Head of caudate nucleus (tissue), 42 donors: ENCODE measurements around the gene ITPR3.
A peak's percentile ranks its signal among the peaks of the same experiment; 100 is the strongest.

ENCODE experiments used
- DNase-seq, 42 donors: peaks; one replicate each; pipeline versions ENCODE4 v3.0.0 to v3.0.0-alpha.2; 2020 to 2021; ENCODE audit warnings: mixed read lengths in 7 of 42
- intact Hi-C: fragments of 100-400 bp; cut with DNase I; formaldehyde crosslinking; loops from one replicate; pipeline ENCODE4 v1.15.0; 2022

Gene ITPR3

DNA sequence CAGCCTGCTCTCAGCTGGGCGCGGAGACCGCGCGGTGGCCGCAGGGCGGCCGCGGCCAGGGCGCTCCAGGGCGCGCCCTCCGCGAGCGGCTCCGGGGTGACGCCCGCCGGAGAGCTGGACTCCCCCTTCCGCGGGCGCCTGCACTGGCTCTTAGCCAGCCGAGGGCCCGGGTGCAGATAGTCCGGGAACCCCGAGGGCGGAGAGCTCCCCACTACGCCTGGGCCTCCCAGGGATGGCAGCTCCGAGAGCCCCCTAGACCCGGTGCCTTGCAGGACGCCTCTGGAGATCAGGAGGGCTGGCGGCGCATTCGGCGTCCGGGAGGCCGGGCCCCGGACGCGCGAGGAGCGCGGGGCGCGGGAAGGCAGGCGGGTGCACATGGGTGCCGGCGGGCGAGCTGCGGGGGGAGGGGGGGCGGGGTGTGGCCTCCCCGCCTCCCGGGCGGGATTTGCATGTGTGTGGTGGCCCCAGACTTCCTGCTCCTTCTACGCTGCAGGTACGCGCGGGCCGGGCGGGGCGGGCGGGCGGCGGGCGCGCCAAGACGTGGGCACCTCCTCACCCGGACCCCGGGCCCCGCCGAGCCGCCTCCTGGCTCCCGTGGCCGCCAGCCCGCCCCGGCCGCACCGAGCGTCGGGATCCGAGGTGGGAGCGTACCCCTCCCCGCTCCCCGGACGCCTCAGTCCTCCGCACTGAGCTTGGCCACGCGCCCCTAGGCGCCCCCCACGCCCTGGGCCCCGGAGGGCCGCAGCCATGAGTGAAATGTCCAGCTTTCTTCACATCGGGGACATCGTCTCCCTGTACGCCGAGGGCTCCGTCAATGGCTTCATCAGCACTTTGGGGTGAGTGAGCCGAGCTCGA is at the start of gene ITPR3:
Gene ITPR3, plus strand, starts transcription at position 467 of the 855 bp plus-strand sequence. Its CDS starts 281 bp downstream, at position 748.
- peak in 2 of 42 donors; percentile 15 to 37 for DNase-seq
- intact Hi-C loops = no loop called here

DNA sequence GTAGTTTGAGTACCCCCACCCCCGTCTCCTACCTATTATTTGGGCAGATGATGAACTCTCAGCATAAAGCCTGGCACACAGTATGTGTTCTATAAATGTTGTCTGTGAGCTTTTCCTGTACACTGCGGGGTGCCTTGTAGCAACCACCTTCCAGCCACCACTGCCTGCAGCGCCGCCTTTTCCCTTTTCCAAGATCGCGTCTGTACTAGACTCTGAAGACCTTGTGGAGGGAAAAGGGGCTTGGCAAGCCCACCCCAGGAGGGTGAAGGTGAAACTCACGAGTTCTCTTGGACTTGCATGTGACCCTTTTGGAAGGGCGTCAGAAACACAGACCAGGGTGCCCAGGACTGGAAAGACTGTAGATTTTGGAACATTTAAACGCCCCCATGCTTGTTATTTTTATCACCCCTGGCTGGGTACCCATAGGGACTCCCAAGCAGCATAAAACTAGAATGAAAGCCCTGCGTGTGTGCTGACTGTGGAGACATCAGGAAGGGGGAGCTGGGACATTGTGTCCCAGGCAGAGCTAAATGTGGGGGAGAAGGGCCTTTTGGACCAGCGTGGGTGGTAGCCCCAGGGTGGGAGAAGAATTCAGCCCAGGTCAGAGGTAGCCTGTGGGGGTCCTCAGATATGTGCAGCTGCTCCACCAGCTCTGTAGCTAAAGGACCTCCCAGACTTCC is 49.3 kb upstream of the ITPR3 start:
- peak in 18 of 42 donors; percentile 8 to 61 (median 44) for DNase-seq
- intact Hi-C loops = loop anchor here (10.0 kb wide), 1 partner anchor 117 kb away; the partner anchor contains the start of gene ZBTB9

DNA sequence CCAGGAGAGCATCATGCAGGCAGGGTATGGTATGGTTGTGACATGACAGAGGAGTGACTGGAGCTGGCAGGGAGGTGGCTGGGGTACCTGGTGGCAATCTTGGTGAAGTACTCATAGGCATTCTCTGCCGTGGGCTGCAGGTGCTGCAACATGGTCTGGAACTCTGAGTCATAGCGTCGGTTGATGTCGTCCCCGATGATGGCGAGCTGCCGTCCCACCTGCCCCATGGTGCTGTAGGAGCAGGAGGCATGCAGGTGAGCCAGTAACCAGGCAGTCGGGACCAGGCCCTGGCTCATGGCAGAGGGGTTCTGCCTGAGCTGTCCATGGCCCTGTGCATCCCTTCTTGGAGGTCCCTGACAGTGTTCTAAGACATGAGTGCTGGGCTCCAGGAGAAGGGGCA is 45.9 kb upstream of the ITPR3 start:
- no peak for DNase-seq
- intact Hi-C loops = loop anchor here (5.0 to 10.0 kb wide), 2 partner anchors 120 to 183 kb away; partner anchors contain the start of genes KIFC1 and ZBTB9

DNA sequence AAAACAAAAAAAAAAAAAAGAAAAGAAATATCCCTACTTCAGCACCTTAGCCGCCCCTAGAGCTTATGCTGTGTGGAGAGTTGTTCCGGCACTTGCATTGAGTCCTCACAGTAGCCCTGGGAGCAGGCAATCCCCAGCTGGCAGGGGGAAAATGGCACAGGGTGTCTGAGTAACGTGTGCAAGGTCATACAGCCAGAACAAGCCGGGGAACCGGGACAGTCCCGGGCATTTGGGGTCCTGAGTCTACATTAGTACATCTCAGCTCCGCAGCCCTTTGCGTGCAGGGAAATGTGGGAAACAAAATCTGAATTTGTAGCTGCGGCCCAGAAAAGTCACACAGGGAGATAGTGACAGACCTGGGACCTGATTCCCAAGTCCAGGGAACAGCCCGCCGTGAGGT is 44.5 kb upstream of the ITPR3 start:
- DNase-seq = no peak
- intact Hi-C loops = loop anchor here (5.0 to 10.0 kb wide), 2 partner anchors 122 to 184 kb away; partner anchors contain the start of genes KIFC1 and ZBTB9

DNA sequence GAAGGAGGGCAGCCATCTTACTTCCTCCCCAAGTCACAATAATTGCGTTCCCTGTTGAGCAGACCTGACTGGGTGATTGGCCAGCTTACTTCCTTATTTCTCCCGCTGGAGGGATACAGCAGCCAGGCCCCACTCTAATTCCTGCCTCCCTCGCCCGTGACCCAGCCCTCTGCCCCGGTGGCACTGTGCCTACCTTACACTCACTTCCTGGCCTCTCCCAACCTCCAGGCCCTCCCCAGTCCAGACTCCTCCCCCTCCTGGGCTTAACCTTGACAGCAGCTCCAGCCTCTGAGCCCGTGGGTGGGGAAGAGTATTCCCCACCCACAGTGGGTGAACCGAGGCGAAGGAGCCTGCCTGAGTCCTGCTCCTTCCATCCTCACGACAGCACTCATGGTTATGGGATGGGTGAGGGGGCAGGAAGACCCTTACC is 44.0 kb upstream of the ITPR3 start:
- intact Hi-C loops = loop anchor here (5.0 to 10.0 kb wide), 2 partner anchors 122 to 185 kb away; partner anchors contain the start of genes KIFC1 and ZBTB9
- peak in 6 of 42 donors; percentile 28 to 46 (median 36) for DNase-seq

DNA sequence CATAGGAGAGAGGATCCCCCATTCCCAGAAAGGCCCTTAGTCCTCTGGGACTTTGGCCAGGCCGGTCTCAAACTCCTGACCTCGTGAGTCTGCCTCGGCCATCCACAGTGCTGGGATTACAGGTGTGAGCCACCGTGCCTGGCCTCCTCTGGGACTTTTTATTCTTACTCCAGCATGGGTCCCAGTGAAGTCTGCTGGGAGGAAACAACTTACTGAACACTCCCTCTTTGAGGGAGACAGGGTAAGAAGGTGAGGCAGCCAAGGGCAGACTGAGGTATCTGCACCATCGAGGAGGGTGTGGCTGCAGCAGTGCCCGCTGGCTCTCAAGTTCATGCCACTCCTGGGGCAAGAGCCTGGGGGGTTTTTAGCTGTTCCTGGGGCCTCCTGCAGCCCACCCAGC is 43.4 kb upstream of the ITPR3 start:
- intact Hi-C loops = loop anchor here (5.0 to 10.0 kb wide), 2 partner anchors 123 to 185 kb away; partner anchors contain the start of genes KIFC1 and ZBTB9
- no peak for DNase-seq

DNA sequence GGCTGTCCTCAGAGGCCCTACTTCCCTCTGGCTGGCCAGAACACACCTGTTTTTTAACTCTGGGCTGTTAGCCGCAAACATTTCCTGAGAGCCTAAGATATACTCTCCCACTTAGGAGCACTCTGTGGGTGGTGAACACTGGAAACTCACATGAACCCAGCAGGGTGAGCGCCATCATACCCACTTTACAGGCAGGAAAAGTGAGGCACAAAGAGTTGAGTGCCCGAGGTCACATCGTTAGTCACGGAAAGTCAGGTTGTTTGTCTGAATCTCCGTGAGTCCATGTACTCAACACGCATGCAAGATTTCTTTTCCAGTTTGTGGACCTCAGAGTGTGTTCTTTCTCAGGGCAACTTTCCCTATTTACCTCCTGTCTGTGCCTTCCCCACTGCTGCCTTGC is 43.0 kb upstream of the ITPR3 start:
- intact Hi-C loops = loop anchor here (5.0 to 10.0 kb wide), 2 partner anchors 123 to 186 kb away; partner anchors contain the start of genes KIFC1 and ZBTB9
- no peak for DNase-seq

DNA sequence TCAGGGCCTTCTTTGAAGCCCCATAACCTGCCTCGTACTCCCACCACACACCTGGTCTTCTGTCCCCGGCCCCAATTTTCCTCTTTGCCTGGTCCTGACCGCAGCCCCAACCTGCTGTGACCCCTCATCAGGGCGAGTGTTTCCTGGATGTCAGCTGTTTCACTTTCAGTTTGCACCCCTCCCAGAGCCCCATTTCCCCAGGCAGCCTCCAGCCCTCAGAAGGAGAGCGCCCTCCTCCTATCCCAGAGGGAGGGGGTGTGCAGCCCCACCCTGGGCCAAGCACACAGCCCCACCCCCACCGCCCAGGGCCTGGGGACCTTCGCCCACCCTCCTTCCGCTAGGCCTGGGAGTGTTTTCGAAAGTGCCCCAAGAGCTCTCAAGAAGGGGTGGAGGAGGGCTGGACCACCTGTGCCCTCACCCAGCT is 42.5 kb upstream of the ITPR3 start:
- no peak for DNase-seq
- intact Hi-C loops = loop anchor here (5.0 to 10.0 kb wide), 2 partner anchors 124 to 186 kb away; partner anchors contain the start of genes KIFC1 and ZBTB9

DNA sequence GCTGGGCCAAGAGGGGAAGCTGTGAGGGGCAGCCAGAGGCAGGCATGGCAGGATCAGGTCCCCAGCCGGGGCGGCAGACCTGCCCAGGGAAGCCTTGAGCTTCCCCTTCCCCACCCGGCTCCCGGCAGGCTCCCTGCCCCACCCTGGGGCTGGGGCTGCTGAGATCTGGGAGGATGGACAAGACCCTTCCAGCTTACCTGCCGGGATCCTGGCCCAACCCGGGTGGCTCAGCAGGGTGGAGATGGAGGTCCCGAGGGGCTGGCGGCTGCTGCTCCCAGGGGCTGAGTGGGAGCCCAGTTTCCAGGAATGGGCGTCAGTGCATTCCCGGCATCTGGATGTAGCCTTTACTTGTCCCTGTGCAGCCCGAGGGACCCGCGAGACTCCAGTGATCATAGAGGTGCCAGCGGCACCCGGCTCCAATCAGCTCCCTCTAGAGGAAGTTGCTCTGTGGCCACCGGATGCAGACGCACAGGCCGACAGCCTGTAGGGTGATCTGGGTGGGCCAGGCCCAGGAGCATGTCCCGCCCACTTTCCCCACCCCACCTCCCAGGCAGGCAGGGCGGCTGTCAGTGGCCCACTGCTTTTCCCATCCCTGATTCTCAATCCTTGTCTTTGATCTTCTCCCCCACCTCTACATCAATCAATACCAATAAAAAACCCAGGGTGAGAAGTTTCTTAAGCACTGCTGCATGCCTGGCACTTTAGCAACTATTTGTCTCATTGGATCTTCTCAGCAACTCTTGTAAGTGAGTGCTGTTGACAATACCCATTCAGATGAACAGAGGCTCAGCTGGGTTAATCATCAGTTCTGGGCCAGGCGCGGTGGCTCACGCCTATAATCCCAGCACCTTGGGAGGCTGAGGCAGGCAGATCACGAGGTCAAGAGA is 41.1 kb upstream of the ITPR3 start, which contains the start of gene BAK1:
Gene BAK1, minus strand, starts transcription at position 449 of the 887 bp plus-strand sequence. CDS start 2,672 bp downstream, outside the sequence.
- peak; percentile 85 to 98 (median 94) for DNase-seq
- intact Hi-C loops = loop anchor here (5.0 to 10.0 kb wide), 2 partner anchors 125 to 188 kb away; partner anchors contain the start of genes KIFC1 and ZBTB9

DNA sequence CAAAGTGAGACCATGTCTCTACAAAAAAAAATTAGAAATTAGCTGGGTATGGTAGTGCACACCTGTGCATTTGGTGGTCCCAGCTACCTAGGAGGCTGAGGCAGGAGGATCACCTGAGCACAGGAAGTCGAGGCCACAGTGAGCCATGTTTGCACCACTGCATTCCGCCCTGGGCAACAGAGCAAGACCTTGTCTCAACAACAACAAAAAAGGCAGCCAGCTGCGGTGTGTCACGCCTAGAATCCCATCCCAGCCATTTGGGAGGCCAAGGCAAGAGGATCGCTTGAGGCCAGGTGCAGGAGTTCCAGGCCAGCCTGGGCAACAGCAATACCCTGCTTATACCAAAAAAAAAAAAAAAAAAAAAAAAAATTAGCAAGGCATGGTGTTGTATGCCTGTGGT is 39.9 kb upstream of the ITPR3 start:
- no peak for DNase-seq
- intact Hi-C loops = no loop called here

DNA sequence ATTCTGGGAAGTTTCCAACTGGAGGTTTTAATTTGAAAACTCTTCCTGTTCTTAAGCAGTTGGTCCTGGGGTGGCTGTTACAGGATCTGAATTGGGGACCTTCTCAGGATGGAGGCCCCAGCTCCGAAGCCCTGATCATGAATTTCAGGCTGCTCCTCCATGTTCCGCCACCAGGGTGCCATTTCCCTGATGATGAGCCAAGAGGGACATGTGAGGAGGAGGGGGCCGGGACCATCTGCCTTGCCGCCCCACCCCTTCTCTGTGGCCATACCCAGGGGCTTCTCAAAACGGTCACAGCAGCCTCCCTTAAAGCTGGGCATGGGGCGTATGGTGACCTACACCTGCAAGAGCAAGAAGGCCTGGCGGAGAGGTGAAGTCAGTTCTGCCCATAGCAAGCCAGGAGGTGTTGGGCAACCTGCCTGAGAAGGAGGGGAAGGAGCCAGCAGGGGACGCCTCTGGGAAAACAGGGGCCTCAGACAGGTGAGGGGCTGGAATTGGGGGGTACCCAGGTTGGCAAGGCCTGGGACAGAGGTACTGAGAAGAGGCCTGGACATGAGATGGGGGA is 37.4 kb upstream of the ITPR3 start:
- DNase-seq = peak in 2 of 42 donors; percentile 38 to 49

DNA sequence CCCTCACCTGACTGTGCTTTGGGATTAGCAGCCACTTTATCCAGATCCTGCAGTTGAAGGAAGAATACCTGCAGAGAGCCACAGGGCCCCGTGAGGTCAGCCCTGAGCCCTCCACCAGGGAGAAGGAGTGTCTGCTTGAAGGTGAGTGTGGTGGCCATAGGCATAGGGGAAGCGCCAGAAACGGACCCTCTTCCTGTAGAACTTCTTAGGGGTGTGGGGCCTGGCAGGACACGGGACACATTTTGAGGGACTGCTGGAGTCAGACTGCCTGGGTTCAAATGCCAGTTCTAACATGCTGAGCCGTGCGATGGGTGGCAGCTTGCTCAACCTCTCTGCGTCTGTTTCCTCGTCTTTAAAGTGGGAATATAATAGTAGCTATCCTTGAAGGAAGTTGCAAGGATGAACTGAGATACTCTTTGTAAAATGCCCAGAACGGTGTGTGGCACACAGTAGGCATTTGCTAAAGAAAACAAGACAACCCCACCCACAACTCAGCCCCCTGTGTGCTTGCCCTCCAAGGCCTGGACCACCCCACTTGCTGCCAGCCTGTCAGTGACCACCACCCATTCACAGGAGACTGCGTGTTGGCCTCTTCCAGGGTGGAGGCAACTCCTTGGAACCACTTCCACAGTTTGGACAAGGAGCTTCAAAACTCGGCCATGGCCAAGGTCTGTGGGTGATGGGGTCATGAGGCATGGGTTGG is 36.3 kb upstream of the ITPR3 start:
- DNase-seq = no peak
- intact Hi-C loops = loop anchor here (5.0 kb wide), 2 partner anchors 47 to 117 kb away; no protein-coding TSS in a partner anchor

More for the DNA sequence above, 37.4 kb upstream of the ITPR3 start:
- intact Hi-C loops = no loop called here

DNA sequence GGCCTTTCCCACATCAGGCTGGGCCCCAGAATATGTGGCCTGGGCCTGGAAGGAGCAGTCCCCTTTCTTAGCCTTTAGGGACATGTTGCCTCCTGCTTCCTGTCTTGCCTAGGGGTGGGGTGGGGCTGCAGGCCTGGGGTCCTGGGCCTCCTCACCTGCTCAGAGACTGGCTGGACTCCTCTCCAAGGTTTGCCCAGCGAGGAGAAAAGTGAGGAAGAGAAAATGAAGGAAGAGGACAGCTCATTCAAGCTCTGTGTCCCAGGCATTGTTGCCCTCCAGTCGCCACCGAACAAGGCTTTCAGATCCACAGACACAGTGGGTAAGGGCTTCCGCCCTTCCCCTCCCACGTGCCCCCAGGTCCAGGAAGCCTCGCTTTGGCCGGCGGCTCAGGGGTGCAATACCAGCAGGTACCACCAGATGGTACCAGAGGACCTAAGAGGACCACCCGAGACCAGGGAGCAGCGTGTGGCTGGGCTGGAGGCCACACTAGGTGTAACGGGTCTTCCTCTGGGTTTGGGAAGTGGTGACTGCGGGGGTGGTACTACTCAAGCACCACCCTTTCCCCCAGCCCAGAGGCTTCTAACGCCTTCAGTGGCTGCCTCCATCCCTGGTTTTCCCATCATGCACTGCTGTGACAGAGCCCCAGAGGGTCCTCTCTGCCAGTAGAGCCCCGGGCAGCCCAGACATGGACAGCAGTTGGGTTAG is 35.6 kb upstream of the ITPR3 start:
- DNase-seq = peak; percentile 70 to 91 (median 82)
- intact Hi-C loops = loop anchor here (5.0 kb wide), 2 partner anchors 47 to 117 kb away; no protein-coding TSS in a partner anchor

DNA sequence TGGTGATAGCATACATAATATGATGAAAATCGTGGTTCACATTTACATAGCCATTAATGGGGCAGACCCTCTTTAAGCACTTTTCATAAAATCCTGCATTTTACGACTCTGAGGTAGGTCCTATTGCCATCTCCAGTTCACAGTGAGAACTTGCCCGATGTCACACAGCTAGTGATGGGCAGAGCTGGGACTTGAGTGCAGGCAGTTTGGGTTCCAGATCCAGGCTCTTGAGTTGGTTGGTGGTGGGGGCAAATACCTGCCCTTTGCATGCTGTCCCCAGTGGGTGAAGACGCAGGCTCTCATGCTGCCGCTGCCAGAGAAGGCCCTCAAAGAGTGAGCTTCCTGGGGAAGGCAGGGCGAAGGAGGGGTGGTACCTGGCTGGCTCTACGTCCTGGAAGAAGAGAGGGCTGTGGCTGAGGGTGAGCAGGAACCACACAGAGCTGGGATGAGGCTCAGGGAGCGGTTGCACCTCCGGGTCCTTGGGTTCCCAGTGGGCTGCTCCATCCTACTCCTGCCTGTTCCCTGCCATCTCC is 34.9 kb upstream of the ITPR3 start:
- DNase-seq = no peak
- intact Hi-C loops = loop anchor here (5.0 kb wide), 2 partner anchors 46 to 116 kb away; no protein-coding TSS in a partner anchor

DNA sequence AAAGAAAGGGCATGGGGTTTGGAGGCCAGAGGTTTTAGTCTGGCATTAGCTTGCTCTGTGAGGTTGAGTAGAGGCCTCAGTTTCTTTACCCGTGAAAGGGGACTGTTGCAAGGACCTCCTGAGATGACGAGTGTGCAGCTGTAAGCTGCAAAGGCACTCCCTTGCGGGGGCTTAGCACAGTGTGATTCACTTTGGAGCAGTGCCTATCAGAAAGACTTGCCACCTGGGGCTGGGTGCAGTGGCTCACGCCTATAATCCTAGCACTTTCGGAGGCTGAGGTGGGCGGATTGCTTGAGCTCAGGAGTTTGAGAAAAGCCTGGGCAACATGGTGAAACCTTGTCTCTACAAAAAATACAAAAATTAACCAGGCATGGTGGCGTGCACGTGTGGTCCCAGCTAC is 33.6 kb upstream of the ITPR3 start:
- intact Hi-C loops = loop anchor here (5.0 kb wide), 2 partner anchors 45 to 115 kb away; no protein-coding TSS in a partner anchor
- peak in 41 of 42 donors; percentile 42 to 95 (median 78) for DNase-seq

DNA sequence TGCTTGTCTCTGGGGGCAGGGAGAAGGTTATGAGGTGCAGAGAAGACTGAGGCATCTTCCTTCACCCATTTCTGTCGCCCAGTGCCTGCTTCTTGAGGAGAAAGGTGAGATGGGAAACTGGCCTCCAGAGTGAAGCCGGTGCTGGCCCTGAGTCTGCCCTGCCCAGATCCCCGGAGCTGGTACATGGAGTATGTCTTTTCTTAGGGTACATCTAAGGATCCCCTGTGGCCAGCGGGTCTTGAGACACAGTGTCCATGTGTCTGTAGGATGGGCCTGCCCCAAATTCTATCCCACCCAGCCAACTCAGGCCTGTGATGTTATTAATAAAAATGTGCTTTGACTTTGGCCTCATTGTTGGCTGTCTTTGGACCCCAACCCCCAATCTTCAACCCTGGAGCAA is 32.2 kb upstream of the ITPR3 start:
- intact Hi-C loops = loop anchor here (5.0 kb wide), 2 partner anchors 43 to 113 kb away; no protein-coding TSS in a partner anchor
- DNase-seq = no peak
